ENCODE results near the gene CXCL11. TPM values are rescaled to one million over a fixed set of nuclear protein-coding genes. Genes with fewer than 3 reads are reported as not detected.

CXCL11 gene
- total and polyA plus RNA-seq, 9 of the 15 experiments (the other 6 are each of a cell fraction or from before 2014, with no cell fraction given): 2.1 to 9.1 (median 4.5) TPM

DNA sequence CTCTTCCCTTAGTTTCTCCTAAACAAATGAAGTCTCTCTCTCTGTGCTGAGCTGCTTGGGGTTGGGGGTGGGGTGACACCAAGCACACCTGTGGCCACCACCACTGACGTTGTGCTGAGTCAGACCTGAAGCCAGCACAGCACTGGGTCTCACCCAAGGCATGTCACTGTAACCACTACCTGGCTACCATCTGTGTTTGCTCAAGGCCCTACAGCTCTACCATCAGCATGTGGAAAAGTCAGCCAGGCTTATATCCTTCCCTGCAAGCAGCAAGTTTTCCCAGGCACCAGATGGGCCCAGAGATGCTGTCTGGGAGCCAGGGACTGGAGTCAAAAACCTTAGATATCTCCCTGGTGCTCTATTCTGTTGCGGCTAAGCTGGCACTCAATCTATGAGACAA lies 19.5 kb downstream of the CXCL11 start:
- Histone ChIP-seq H3K27ac (ENCODE audit: extremely low read depth, low read depth, low read length) (no peak overlapping the region), H3K27me3 (ENCODE audit: control insufficient read depth in 2 of 2, insufficient read depth in 2 of 2, low read length in 2 of 2) (peaks cover 0 to 4% of the 10 kb centered on the region in 2 experiments; a peak in 1 of 5 replicates), H3K4me1 (replicated peaks in 1 of 2; ENCODE audit: control insufficient read depth in 2 of 2, insufficient read depth in 2 of 2, low read length in 2 of 2) (peaks cover 0 to under 1% of the 10 kb centered on the region in 2 experiments; a peak in 3 of 5 replicates), H3K9me3 (replicated peaks; ENCODE audit: control insufficient read depth, insufficient read depth, low read depth, low read length) (no peaks in the 10 kb centered on the region), H3K4me2 (ENCODE audit: insufficient read depth, low read length) (no peak overlapping the region), H3K79me2 (ENCODE audit: control insufficient read depth, insufficient read depth, low read length) (no peaks in the 10 kb centered on the region), H3K9ac (ENCODE audit: insufficient read depth in 1 of 2, low read depth in 2 of 2, low read length in 2 of 2) (no peak overlapping the region), H4K20me1 (replicated peaks; ENCODE audit: control insufficient read depth, insufficient read depth, low read length) (no peaks in the 10 kb centered on the region), H3K4me3 (no peak overlapping the region), H2AFZ (ENCODE audit: low read depth, low read length) (no peak overlapping the region), H3K36me3 (ENCODE audit: control insufficient read depth, insufficient read depth, low read length) (no peaks in the 10 kb centered on the region), H3K9me1 (ENCODE audit: control insufficient read depth, insufficient read depth, low read length) (no peaks in the 10 kb centered on the region)
- DNase-seq (ENCODE audit: extremely low read depth in 1 of 4, low spot score in 3 of 4): peak in 1 of 4 experiments; percentile 21
- BruUV-seq (replicated peaks): no TSS peak
- in situ Hi-C loops (cut with MboI) (no loop called here), intact Hi-C loops (cut with micrococcal nuclease) (no loop called here)
- ChIA-PET CTCF (ENCODE audit: low intra/inter-chr PET ratio) (no interaction called here), POLR2A (interaction anchor here (0.6 to 1.4 kb wide), 3 partner anchors 9 to 631 kb away, joined by 3 to 4 read pairs (median 3); no protein-coding TSS in a partner anchor)
- peak; percentile 64 for ATAC-seq
- FAIRE-seq: no peak
- peak; percentile 77 for TF ChIP-seq ZNF316 (IDR thresholded peaks at IDR 0.05)
- no peak for TF ChIP-seq STAT5B (CRISPR knock-in tag; IDR thresholded peaks at IDR 0.05)
- TF ChIP-seq MAFG (tag; conservative IDR thresholded peaks at IDR 0.05): peak; percentile 21; the same call in 1 of the 2 replicates
- TF ChIP-seq RFX7 (CRISPR knock-in tag; IDR thresholded peaks at IDR 0.05): no peak
- TF ChIP-seq THRAP3 (IDR thresholded peaks at IDR 0.05; ENCODE audit: borderline replicate concordance): no peak
- TF ChIP-seq MTF1 (CRISPR knock-in tag; IDR thresholded peaks at IDR 0.05; ENCODE audit: borderline replicate concordance): no peak
- TF ChIP-seq C11orf30 (IDR thresholded peaks at IDR 0.05; ENCODE audit: low read depth): peak; percentile 73
- TF ChIP-seq ZC3H4 (CRISPR knock-in tag; IDR thresholded peaks at IDR 0.05; ENCODE audit: borderline replicate concordance): no peak
- peak; percentile 71; the same call in 1 of the 2 replicates for TF ChIP-seq BACH1 (tag; IDR thresholded peaks at IDR 0.05)
- TF ChIP-seq NFE2 (IDR thresholded peaks at IDR 0.05; ENCODE audit: low read depth): peak; percentile 59
- 8% methylated on average over 2 of the region's 2 CpGs for WGBS (ENCODE audit: insufficient coverage, low coverage, missing lambda C conversion rate)
